Measurements from ENCODE around the gene CCDC169. TPM values are rescaled to one million over a fixed set of nuclear protein-coding genes. Genes with fewer than 3 reads are reported as not detected.

The CCDC169 gene
- total RNA-seq, 1 experiment from 2014 or later = not detected

- no peak for TF ChIP-seq ZBTB33 (IDR thresholded peaks at IDR 0.05; ENCODE audit: extremely low read depth, insufficient replicate concordance, low read length)
- TF ChIP-seq POLR2AphosphoS5 (IDR thresholded peaks at IDR 0.05; ENCODE audit: low read depth, low read length) = no peak
- TF ChIP-seq SRF (IDR thresholded peaks at IDR 0.05; ENCODE audit: low read depth) = no peak
- TF ChIP-seq TCF7L2 (IDR thresholded peaks at IDR 0.05; ENCODE audit: borderline replicate concordance, extremely low read depth, insufficient read depth, insufficient read length) = no peak
- TF ChIP-seq EZH2 (IDR thresholded peaks at IDR 0.05) = no peak
- no peak for TF ChIP-seq YY1 (IDR thresholded peaks at IDR 0.05; ENCODE audit: extremely low read depth, insufficient replicate concordance, low read depth, low read length)
- TF ChIP-seq ZNF274 (IDR thresholded peaks at IDR 0.05; ENCODE audit: low read depth, low read length) = no peak
- TF ChIP-seq POLR2A (IDR thresholded peaks at IDR 0.05; ENCODE audit: borderline replicate concordance, extremely low read depth, insufficient read depth, insufficient read length) = no peak
Observed at GRCh38 chr13:36259361-36260137, 38.1 kb downstream of the CCDC169 start (continued).

DNA sequence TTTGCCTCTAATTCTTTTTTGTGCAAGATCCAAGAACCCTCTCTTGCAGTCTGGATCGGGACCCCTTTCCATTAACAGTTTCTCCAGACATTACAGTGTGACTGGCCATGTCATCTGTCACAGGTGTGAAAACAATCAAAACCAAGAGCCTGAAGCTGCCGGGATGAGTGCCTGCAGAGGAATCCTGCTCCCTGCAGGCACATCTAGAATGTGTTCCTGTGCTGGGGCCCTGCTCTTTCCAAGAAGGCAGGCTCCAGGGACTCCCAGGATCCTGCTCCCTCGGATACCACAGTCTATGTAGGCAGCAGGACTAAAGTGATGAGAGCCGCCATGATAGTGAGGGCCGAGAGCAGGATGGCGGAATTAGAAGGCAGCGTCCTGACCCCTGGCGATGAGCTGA, 38.8 kb downstream of the CCDC169 start:
- Histone ChIP-seq H3K79me2 (ENCODE audit: insufficient read depth, low read length) (no peaks in the 10 kb centered on the region), H4K20me1 (ENCODE audit: insufficient read depth) (no peaks in the 10 kb centered on the region), H3K4me3 (replicated peaks in 1 of 2; ENCODE audit: low read depth in 1 of 2, low read length in 2 of 2) (no peak overlapping the region), H3K27ac (ENCODE audit: low read depth, low read length) (no peak overlapping the region), H3K36me3 (ENCODE audit: control insufficient read depth in 1 of 2, insufficient read depth in 2 of 2, low read length in 2 of 2) (no peaks in the 10 kb centered on the region), H3K9ac (ENCODE audit: low read length) (no peak overlapping the region), H2AFZ (ENCODE audit: low read depth, low read length, poor library complexity, severe bottlenecking) (no peak overlapping the region), H3K27me3 (ENCODE audit: insufficient read depth, low read length) (no peaks in the 10 kb centered on the region), H3K9me2 (ENCODE audit: insufficient read depth) (no peaks in the 10 kb centered on the region), H3K4me1 (ENCODE audit: control insufficient read depth in 1 of 2, insufficient read depth in 2 of 2, low read length in 2 of 2) (no peaks in the 10 kb centered on the region), H3K4me2 (ENCODE audit: low read length) (no peak overlapping the region), H3K9me3 (ENCODE audit: control insufficient read depth in 1 of 2, insufficient read depth in 1 of 2, low read depth in 1 of 2, low read length in 2 of 2) (peaks cover 5 to 21% of the 10 kb centered on the region in 2 experiments; a peak in 1 of 4 replicates)
- BruUV-seq (replicated peaks) = no TSS peak
- ChIA-PET CTCF (no interaction called here), POLR2A (no interaction called here), RAD21 (ENCODE audit: low non-redundant PET in 1 of 2, low total read pairs in 2 of 2, uncharacterized antibody in 2 of 2, unreplicated experiment in 2 of 2) (no interaction called here)
- DNase-seq (ENCODE audit: low read depth, low spot score) = no peak
- intact Hi-C loops (cut with micrococcal nuclease) = no loop called here
- ATAC-seq = no peak
- TF ChIP-seq ELF1 (IDR thresholded peaks at IDR 0.05; ENCODE audit: borderline replicate concordance, low read depth) (no peak), EZH2phosphoT487 (IDR thresholded peaks at IDR 0.05; ENCODE audit: borderline replicate concordance) (no peak), YY1 (IDR thresholded peaks at IDR 0.05; ENCODE audit: extremely low read depth, insufficient replicate concordance, low read depth, low read length) (no peak), POLR2A (IDR thresholded peaks at IDR 0.05; ENCODE audit: borderline replicate concordance, extremely low read depth, insufficient read depth, insufficient read length) (no peak), ZFX (IDR thresholded peaks at IDR 0.05) (no peak), ZBTB33 (IDR thresholded peaks at IDR 0.05; ENCODE audit: extremely low read depth, insufficient replicate concordance, low read length) (no peak), SRF (IDR thresholded peaks at IDR 0.05; ENCODE audit: low read depth) (no peak), EZH2 (IDR thresholded peaks at IDR 0.05) (no peak), CBX3 (IDR thresholded peaks at IDR 0.05; ENCODE audit: low read depth) (no peak), RAD21 (IDR thresholded peaks at IDR 0.05; ENCODE audit: low read depth) (no peak), CTCF (IDR thresholded peaks at IDR 0.05 in 2 of 3, conservative IDR thresholded peaks at IDR 0.05 in 1 of 3; ENCODE audit: borderline replicate concordance in 1 of 3, insufficient read depth in 1 of 3, low read depth in 2 of 3, low read length in 2 of 3) (no peak)
- TF ChIP-seq, protein P1, sequence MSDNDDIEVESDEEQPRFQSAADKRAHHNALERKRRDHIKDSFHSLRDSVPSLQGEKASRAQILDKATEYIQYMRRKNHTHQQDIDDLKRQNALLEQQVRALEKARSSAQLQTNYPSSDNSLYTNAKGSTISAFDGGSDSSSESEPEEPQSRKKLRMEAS (IDR thresholded peaks at IDR 0.05) = no peak
- TF ChIP-seq, protein P2, sequence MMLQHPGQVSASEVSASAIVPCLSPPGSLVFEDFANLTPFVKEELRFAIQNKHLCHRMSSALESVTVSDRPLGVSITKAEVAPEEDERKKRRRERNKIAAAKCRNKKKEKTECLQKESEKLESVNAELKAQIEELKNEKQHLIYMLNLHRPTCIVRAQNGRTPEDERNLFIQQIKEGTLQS (IDR thresholded peaks at IDR 0.05) = no peak
